Activated naive CD4-positive, alpha-beta T cell (primary cell): ENCODE results near the gene F11R.
A peak's percentile ranks its signal among the peaks of the same experiment; 100 is the strongest.
"Not testable (repeated sequence)": the region's sequence is repeated elsewhere in the genome, so short reads cannot be mapped to it uniquely, and the experiment has no call there.

Source experiments
- DNase-seq, 4 experiments: peaks; one replicate each; lab custom pipeline; 2025; lab: John Stamatoyannopoulos, UW

F11R gene

DNA sequence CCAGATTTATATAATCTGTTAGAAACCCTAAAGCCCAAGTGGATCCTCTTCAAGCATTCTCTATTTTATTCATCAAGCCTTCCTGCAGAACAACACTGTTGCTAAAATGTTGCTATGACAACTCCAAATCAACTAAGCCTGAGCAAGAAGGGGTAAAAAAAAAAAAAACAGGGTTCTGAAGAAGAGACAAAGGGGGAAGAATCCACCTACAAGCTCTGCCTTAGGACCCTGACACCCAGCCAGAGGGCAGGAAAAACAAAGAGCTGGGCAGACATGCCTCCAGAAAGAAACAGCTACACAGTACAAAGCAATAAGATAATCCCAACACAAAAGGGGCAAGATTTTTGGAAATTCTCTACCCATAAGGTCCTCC, 23.6 kb upstream of the F11R start:
- DNase-seq: no peak

DNA sequence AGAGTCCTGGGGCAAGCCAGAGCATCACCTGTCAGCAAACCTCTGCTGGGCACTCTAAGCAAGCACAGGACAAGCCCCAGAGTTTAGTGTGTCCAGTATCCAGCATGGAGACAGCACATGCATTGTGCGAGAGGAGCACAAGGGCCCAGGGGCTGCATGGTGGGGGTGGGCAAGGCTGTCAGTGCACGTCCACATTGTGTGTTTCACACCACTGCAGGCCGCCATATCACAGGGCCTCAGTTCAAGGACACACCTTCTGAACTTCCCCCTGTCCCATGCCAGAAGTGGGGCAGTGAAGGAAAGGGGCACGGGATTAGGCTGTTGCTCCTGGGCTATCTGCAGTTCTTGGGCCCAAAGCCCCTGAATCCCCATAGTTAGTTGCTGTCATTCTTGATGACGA, 18.6 kb upstream of the F11R start:
- DNase-seq: no peak

DNA sequence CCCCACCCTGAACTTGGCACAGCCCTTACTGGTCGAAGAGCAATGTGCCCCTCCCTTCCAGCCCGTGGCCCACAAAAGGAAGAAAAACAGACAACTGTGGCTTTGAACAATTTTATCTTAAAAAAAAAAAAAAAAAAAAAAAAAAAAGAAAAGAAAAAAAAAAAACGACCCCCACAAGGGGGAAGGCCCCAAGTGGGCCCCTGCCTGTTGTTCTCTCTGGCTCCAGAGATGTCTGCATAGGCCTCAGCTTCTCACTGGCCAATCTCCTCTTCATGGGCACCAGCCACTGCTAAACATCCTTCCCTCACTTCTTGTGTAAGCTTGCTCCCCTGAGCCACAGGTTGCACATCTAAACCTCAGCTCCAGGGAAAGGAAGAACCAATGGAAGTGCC, 18.2 kb upstream of the F11R start:
- no peak for DNase-seq

DNA sequence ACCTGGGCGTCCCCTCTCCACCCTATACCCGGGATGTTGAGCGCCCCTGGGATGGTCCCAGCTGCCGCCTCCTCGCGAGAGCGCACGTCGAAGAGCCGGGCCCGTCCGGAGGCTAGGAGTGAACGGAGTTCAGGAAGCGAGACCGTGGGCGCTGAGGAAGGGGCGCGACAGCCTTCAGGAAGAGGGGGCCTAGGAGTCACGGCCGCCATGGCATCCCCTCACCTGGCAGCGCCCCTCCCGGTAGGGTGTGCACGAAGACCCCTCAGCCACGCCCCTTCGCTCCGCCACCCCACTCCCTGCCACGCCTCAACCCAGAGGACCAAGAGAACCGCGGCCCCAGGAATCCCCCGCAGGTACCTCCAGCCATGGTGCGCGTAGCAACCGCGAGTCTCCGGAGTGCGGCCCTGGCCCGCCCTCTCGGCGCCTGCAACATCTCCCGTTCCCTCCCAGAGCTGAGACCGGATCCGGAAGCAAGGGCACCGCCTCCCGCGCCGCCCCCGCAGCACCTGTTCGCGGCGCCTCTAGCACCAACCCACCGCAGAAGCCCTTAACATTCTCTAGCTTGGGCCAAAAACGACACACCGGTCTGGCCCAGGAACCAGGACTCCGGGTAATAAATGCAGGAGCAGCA, 17.7 kb upstream of the F11R start, which contains the start of gene TSTD1:
Gene TSTD1, minus strand, starts transcription at position 442 of the 631 bp plus-strand sequence. Its CDS starts 75 bp downstream, at position 367.
- DNase-seq: peak; percentile 54 to 84 (median 72)

DNA sequence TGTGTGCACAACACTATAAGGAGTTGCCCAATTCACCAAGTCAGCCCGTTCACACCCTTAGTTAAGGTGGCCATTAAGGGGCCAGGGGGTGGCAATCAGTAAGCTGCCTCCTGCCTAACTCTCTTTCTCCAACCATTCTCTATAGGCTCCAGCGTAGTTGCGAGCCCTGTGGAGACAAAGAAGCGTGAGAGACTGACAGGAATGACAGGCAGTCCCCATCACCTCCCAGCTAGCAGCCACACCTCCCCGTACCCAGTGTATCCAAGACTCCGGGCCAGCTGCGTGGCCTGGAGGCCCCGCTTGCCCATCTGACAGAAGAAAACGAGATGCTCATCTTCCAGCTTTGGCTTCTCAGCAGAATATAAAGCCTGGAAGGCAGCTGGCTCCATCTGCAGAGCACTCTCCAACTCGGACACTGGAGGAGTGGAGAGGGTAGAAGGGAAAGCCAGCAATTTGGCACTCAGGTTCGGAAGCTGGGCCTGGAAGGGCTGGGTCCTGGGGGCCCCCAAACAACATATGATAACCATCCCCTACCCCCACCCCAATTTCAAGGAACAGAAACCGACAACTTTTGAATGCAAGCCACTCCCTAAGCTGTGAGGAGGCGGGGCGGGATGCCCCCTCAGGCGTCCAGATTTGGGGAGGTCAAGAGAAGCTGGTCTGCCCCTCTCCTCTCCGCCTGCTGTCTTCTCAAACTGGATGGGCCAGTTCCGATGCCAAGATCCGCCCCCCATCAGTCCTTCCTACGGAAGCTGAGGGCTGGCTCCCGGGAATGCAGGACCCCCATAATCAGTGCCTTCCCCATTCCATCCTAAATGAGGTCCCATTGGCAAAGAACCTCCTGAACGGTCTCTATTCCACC, 16.9 kb upstream of the F11R start:
- DNase-seq: no peak

DNA sequence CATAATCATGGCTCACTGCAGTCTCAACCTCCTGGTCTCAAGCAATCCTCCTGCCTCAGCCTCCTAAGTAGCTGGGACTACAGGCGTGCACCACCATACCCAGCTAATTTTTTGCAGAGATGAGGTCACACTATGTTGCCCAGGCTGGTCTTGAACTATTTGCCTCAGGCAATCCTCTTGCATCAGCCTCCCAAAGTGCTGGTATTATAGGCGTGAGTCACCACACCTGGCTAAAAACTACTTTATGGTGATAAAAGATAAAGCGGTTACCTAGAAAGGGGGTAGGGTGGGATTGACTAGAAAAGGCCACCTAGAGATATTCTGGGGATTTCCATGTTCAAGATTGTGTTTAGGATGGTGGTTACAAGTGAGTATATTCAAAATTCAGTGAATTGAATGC, 12.8 kb upstream of the F11R start:
- DNase-seq: no peak

DNA sequence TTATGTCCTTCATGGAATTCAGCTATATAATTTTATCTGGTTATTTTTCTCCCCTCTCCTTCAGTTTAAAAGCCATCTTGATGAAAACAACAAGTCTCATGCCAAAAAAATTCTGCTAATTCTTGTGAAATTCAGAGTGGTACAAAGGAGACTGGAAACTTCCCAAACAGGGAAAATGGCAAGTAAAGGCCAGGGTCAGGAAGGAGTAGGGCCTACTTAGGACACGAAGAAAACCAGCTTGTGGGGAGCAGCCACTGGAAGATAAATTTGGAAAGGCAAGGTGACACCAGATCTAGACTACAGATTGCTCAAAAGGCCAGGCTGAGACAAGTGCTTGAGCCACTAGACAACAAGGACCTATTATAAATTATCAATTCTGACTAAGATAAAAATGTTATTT, 11.5 kb upstream of the F11R start:
- DNase-seq: no peak

DNA sequence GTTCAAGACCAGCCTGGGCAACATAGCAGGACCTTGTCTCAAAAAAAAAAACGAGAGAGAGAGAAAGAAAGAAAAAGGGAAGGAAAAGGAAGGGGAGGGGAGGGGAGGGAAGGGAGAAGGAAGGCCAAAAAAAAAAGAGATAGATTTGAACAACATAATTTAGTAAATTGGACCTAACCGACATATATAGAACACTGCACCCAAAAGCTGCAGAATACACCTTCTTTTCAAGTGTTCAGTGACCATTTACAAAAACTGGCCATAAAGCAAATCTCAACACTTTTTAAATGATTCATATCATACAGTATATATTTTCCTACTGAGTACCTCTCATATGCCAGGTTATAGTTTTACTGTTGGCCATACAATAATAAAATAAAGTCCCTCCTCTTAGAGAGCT, 10.9 kb upstream of the F11R start:
- no peak for DNase-seq

DNA sequence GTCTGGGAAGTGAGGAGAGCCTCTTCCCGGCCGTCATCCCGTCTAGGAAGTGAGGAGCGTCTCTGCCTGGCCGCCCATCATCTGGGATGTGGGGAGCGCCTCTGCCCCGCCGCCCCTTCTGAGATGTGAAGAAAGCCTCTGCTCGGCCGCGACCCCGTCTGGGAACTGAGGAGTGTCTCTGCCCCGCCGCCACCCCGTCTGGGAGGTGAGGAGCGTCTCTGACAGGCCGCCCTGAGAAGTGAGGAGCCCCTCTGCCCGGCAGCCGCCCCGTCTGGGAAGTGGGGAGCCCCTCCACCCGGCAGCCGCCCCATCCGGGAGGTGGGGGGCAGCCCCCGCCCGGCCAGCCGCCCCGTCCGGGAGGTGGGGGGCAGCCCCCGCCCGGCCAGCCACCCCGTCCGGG, 8.5 kb upstream of the F11R start:
- not testable (repeated sequence) for DNase-seq

DNA sequence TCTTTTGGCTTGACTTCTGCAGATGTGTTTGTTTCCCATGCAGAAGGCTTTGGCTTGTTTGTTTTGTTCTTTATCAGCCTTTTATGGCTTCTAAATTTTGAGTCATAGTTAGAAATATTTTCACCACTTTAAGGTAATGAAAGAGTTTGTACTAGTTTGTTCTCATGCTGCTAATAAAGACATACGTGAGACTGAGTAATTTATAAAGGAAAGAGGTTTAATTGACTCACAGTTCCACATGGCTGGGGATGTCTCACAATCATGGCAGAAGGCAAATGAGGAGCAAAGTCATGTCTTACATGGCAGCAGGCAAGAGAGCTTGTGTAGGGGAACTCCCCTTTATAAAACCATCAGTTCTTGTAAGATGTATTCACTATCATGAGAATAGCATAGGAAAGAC, 6.0 kb upstream of the F11R start:
- not testable (repeated sequence) for DNase-seq

DNA sequence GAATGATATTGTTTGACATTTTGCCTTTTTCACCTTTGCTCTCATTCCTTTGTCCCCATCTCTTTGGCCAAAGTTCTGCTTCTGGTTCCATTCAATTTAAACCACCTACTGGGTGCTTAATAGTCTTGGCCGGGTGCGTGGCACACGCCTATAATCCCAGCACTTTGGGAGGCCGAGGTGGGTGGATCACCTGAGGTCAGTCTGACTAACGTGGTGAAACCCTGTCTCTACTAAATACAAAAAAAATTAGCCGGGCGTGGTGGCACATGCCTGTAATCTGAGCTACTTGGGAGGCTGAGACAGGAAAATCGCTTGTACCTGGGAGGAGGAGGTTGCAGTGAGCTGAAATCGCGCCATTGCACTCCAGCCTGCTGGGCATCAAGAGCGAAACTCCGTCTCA, 1.5 kb upstream of the F11R start:
- DNase-seq: not testable (repeated sequence)

DNA sequence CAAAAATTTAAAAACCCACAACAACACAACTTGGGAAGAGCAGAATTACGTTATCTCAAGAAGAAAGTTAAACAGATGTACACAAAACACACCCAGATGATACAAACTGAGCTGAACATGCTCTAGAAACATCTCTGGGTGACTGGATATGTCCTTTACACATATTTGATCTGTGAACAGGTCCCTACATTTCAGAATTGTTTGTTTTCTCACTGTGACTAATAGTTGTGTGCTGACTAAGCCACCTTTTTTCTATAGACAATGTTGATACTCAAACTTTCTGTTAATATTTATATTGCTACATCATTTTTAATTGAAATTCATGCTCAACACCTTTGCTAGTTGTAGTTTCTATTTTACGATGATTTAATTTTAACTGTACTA, 1.0 kb upstream of the F11R start:
- no peak for DNase-seq

DNA sequence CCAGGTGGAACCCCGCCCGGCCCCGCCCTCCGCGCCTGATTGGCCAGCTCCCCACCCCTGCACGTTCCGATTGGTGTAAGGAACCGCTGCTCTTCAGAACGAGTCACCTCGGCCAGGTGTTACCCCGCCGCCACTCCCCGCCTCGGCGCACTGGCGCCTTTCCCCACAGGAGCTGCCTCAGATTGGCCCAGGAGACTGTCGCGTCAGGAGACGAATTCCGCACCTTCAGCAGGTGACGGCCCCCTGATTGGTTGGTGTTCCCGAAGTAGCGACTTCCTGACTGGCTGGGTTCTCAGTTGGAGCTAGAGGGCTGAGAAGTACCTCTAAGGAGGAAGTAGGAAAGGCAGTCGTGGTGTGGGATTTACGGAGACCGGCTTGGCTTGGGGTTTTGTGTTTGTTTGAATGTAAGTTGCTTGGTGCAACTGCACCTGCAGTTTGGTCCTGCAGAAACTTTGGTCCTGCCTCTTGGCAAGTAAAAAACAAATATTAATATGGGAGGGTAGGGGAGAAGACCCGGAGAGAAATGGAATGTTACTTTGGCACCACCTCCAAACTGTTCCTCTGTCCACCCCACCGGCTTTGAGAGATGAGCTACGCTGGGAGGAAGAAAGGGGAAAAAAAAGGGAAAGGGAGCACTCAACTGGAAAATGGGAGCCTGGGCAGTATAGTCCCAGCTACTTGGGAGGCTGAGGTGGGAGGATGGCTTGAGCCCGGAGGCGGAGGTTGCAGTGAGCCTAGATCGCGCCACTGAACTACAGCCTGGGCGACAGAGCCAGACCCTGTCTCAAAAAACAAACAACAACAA, 415 bp upstream of the F11R start:
- DNase-seq: peak; percentile 44 to 85 (median 71)

DNA sequence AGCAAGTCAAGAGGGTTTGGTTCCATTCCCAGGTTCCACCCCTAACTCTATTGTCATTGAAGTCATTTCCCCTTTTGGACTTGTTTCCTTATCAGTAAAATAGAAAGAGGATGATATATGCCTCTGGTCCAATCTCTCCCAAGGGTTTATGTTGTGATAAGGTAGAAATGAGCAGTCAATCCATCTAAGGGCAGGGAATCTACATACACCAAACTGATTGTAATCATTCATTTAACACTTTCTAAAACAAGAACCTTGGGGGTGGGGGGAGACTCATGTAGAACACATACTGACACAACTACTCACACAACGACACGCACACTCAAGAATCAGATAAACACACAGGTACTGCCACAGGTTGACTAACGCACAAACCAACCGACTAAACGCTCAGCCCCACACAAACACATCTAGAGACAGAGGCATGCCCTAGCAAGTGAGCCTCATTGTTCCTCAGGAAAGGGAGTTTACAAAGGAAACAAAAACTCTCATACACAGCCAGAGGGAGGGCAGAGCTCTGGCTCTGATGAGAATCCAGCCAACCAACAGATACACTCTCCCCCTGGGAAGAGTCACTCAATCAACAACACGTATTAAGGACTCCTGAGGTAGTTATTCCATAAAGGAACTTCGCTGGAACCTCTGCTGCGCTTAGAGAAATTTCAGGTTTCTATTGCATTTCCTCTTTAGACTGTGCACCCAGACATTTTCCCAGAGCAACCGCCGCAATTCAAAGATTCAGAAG, 1.0 kb downstream of the F11R start:
- no peak for DNase-seq

DNA sequence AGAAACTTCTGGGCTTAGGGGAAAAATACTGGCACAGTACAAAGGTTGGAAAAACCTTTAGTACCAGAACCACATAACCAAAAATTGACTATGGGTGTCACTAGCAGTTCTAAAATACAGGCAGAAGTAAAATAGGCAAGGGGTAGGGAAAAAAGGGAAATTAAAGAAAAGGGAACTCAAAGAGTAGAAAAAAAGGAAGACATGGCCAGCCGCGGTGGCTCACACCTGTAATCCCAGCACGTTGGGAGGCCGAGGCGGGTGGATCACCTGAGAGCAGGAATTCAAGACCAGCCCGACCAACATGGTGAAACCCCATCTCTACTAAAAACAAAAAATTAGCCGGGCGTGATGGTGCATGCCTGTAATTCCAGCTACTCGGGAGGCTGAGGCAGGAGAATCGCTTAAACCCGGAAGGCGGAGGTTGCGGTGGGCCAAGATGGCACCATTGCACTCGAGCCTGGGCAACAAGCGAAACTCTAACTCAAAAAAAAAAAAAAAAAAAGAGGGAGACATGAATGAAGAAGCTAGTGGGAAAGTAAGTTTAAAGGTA, 1.8 kb downstream of the F11R start:
- DNase-seq: not testable (repeated sequence)

DNA sequence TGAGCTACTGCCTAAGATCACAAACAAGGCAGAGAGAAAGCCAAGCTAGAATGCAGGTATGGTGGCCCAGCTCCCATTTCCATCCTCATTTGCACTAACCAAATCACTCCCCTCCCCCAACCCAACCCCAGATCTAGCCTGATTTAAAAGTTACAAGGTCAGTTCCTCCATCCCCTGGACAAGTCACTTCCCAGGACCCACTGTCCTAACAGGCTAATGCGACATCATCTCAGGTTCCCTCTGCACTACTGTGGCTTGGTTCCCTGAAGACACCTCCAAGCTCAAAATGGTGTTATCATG, 2.4 kb downstream of the F11R start:
- DNase-seq: no peak

DNA sequence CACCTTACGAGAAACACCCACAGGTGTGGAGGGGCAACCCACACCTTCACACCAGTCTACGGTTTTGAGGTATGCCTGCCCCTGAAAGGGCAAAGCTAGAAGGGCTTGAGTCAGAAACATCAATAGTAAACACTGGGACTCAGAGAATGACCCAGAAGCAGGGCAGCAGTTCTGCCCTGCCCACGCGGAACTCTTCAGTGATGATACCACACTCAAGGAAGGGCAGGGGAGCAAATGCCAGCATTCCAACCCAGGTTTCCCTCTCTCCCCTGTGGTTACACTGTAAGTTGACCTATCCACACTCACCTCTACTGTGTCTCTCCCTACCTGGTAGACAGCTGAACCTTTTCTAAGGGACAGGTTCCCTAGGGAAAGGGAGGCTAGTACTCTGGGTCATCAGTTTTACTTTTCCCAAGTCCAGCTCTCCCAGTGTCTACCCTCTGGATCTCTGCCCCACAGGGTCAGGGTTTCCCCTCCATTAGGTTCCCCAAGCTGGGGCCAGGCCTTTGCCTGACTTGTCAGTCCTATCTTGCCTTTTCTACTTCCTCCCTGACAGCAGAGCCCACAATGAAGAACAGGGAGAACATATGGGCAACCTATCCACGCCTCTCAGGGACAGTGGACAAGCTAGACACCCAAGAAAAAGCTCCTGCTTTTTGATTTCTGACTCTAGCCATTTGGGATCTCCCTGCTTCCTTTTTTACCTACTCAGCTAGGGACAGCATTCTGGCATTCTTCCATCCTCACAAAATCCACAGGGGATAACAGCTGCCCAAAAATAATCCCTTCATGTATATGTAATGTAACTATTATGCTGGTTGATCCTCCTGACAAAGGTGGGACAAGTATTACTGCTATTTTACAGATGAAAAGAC, 3.0 kb downstream of the F11R start:
- no peak for DNase-seq

DNA sequence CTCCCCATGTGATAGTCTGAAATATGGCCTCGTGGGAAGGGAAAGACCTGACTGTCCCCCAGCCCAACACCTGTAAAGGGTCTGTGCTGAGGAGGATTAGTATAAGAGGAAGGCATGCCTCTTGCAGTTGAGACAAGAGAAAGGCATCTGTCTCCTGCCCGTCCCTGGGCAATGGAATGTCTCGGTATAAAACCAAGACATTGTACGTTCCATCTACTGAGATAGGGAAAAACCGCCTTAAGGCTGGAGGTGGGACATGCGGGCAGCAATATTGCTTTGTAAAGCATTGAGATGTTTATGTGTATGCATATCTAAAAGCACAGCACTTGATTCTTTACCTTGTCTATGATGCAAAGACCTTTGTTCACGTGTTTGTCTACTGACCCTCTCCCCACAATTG, 3.8 kb downstream of the F11R start:
- DNase-seq: not testable (repeated sequence)

DNA sequence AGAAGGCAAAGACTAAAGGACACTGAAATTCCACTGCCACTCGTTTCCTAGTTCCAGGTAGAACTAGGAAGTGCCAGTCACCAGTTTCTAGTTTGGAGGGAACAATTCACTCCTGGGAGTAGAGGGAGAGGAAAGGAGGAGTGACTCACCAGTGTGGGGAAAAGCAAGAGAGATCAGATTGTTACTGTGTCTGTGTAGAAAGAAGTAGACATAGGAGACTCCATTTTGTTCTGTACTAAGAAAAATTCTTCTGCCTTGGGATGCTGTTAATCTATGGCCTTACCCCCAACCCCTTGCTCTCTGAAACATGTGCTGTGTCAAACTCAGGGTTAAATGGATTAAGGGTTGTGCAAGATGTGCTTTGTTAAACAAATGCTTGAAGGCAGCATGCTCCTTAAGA, 4.3 kb downstream of the F11R start:
- DNase-seq: not testable (repeated sequence)

DNA sequence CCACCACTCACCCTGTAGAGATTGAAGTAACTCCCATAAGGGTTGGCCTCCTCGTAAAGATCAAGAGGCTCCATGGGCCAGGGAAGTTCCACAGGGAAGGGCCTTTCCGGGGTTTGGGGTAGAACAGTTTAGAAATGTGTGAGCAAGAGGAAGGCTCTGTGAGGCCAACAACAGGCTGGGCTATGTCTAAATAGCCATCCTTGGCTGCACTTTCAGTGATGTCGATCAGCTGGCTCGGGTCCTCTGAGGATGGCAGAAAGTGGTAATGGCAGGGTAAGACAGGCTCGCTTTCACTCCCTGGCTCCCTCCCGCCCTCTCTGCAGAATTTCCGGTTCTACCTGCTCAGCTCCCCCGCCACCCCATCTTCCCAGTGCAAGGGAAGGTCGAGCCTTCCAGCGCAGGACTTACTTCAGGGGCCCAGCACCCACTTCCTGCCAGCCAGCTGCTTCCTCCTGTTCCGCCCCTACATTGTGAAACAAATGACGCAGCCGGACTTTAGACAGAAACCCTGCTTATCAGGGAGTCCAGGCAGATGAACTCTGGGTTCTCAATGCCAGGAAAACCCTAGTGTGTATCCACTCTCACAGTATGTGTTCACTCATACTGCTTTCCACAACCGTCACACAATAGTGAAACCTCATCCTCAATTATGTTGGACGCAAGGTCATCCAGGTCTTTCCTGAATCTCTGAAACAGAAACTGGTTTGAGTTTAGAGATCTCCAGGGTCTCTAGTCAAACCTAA, 7.3 kb downstream of the F11R start:
- DNase-seq: peak; percentile 9 to 57 (median 18)
